NCI-H1694 treated with DMSO at 0.1 percent for 48 hours (cell line): Measurements from ENCODE around the gene MYRIP.

Experiments used
- DNase-seq: peaks from one replicate; lab custom pipeline; 2025; lab: John Stamatoyannopoulos, UW

Gene MYRIP

GRCh38 chr3:39907981-39908380, 98.6 kb downstream of the MYRIP start:
- no peak for DNase-seq

- no peak for DNase-seq
Measured at GRCh38 chr3:39910135-39910534, 100.7 kb downstream of the MYRIP start.

- DNase-seq = no peak
Measured at GRCh38 chr3:39910826-39911464, 101.5 kb downstream of the MYRIP start.

- no peak for DNase-seq
Measured at GRCh38 chr3:39911465-39912309, 102.3 kb downstream of the MYRIP start.

GRCh38 chr3:39915027-39915426, 105.6 kb downstream of the MYRIP start:
- DNase-seq = no peak

GRCh38 chr3:39917065-39917773, 107.8 kb downstream of the MYRIP start:
- no peak for DNase-seq

- no peak for DNase-seq
Measured at GRCh38 chr3:39919281-39919680, 109.9 kb downstream of the MYRIP start.

- DNase-seq = no peak
Measured at GRCh38 chr3:39920271-39920670, 110.9 kb downstream of the MYRIP start.

GRCh38 chr3:39927479-39927878, 118.1 kb downstream of the MYRIP start:
- DNase-seq = no peak

GRCh38 chr3:39933986-39934693, 124.7 kb downstream of the MYRIP start:
- DNase-seq = no peak

GRCh38 chr3:39934696-39935095, 125.3 kb downstream of the MYRIP start:
- no peak for DNase-seq

GRCh38 chr3:39935261-39935660, 125.9 kb downstream of the MYRIP start:
- no peak for DNase-seq

GRCh38 chr3:39936848-39937247, 127.4 kb downstream of the MYRIP start:
- no peak for DNase-seq

GRCh38 chr3:39937315-39937714, 127.9 kb downstream of the MYRIP start:
- no peak for DNase-seq

GRCh38 chr3:39937874-39938273, 128.5 kb downstream of the MYRIP start:
- DNase-seq = no peak

- no peak for DNase-seq
Measured at GRCh38 chr3:39941931-39942330, 132.5 kb downstream of the MYRIP start.

GRCh38 chr3:39960515-39961191, 151.2 kb downstream of the MYRIP start:
- DNase-seq = no peak

GRCh38 chr3:39961230-39961629, 151.8 kb downstream of the MYRIP start:
- DNase-seq = no peak

GRCh38 chr3:39962581-39962980, 153.2 kb downstream of the MYRIP start:
- DNase-seq = no peak

GRCh38 chr3:39965461-39965860, 156.1 kb downstream of the MYRIP start:
- DNase-seq = no peak

GRCh38 chr3:39965997-39966396, 156.6 kb downstream of the MYRIP start:
- no peak for DNase-seq

- DNase-seq = no peak
Measured at GRCh38 chr3:39970982-39971381, 161.6 kb downstream of the MYRIP start.
